ENCODE results near the gene MGAT4A. TPM values are rescaled to one million over a fixed set of nuclear protein-coding genes. Genes with fewer than 3 reads are reported as not detected.
"Not testable (repeated sequence)": the region's sequence is repeated elsewhere in the genome, so short reads cannot be mapped to it uniquely, and the experiment has no call there.

Gene MGAT4A
- polyA plus RNA-seq, 4 donors = 28.9 to 50.4 (median 37.1) TPM

GRCh38 chr2:98752711-98753110 is 21.8 kb upstream of the MGAT4A start:
- H3K36me3 ChIP-seq (ENCODE audit: control insufficient read depth in 3 of 3, insufficient read depth in 2 of 3, low read depth in 1 of 3, low read length in 3 of 3); H3K27me3 ChIP-seq (ENCODE audit: control insufficient read depth in 3 of 3, insufficient read depth in 3 of 3, low read length in 3 of 3); H3K4me3 ChIP-seq (ENCODE audit: low read depth in 1 of 3, low read length in 3 of 3); H3K27ac ChIP-seq (ENCODE audit: low read depth in 1 of 3, low read length in 2 of 3); H3K9me3 ChIP-seq (ENCODE audit: control insufficient read depth in 2 of 2, insufficient read depth in 1 of 2, low read depth in 1 of 2, low read length in 1 of 2); H3K4me1 ChIP-seq (ENCODE audit: control insufficient read depth in 3 of 3, insufficient read depth in 2 of 3, low read depth in 1 of 3, low read length in 2 of 3); FAIRE-seq; DNase-seq: not testable (repeated sequence)
- 93% methylated on average over 4 of the region's 4 CpGs for WGBS, 3 donors

- H3K36me3 ChIP-seq (ENCODE audit: control insufficient read depth in 3 of 3, insufficient read depth in 2 of 3, low read depth in 1 of 3, low read length in 3 of 3) = no peaks in the 10 kb centered on the region
- no peak overlapping the region for H3K27ac ChIP-seq (ENCODE audit: low read depth in 1 of 3, low read length in 2 of 3)
- H3K4me1 ChIP-seq (ENCODE audit: control insufficient read depth in 3 of 3, insufficient read depth in 2 of 3, low read depth in 1 of 3, low read length in 2 of 3) = no peaks in the 10 kb centered on the region
- H3K9me3 ChIP-seq (ENCODE audit: control insufficient read depth in 2 of 2, insufficient read depth in 1 of 2, low read depth in 1 of 2, low read length in 1 of 2) = peaks cover 0 to 9% of the 10 kb centered on the region in 2 donors
- DNase-seq (peak in 1 of 2 donors; percentile 75), FAIRE-seq (no peak)
- WGBS, 3 donors = 50 to 80% (median 58%) methylated on average over 1 of the region's 1 CpG
- H3K4me3 ChIP-seq (ENCODE audit: low read depth in 1 of 3, low read length in 3 of 3) = no peak overlapping the region
- no peaks in the 10 kb centered on the region for H3K27me3 ChIP-seq (ENCODE audit: control insufficient read depth in 3 of 3, insufficient read depth in 3 of 3, low read length in 3 of 3)
Observed at GRCh38 chr2:98751748-98752147, 20.8 kb upstream of the MGAT4A start.

GRCh38 chr2:98750593-98751282 is 19.8 kb upstream of the MGAT4A start:
- Histone ChIP-seq H3K27ac (ENCODE audit: low read depth in 1 of 3, low read length in 2 of 3) (no peak overlapping the region), H3K27me3 (ENCODE audit: control insufficient read depth in 3 of 3, insufficient read depth in 3 of 3, low read length in 3 of 3) (no peaks in the 10 kb centered on the region), H3K9me3 (ENCODE audit: control insufficient read depth in 2 of 2, insufficient read depth in 1 of 2, low read depth in 1 of 2, low read length in 1 of 2) (peaks cover 0 to 9% of the 10 kb centered on the region in 2 donors), H3K36me3 (ENCODE audit: control insufficient read depth in 3 of 3, insufficient read depth in 2 of 3, low read depth in 1 of 3, low read length in 3 of 3) (no peaks in the 10 kb centered on the region), H3K4me1 (ENCODE audit: control insufficient read depth in 3 of 3, insufficient read depth in 2 of 3, low read depth in 1 of 3, low read length in 2 of 3) (no peaks in the 10 kb centered on the region), H3K4me3 (ENCODE audit: low read depth in 1 of 3, low read length in 3 of 3) (no peak overlapping the region)
- DNase-seq (no peak), FAIRE-seq (no peak)
- 90 to 94% (median 94%) methylated on average over 9 of the region's 9 CpGs for WGBS, 3 donors

GRCh38 chr2:98749066-98749450 is 18.1 kb upstream of the MGAT4A start:
- H3K4me3 ChIP-seq (ENCODE audit: low read depth in 1 of 3, low read length in 3 of 3) = no peak overlapping the region
- H3K4me1 ChIP-seq (ENCODE audit: control insufficient read depth in 3 of 3, insufficient read depth in 2 of 3, low read depth in 1 of 3, low read length in 2 of 3) = peaks cover 0 to 3% (median 0%) of the 10 kb centered on the region in 3 donors
- DNase-seq = no peak
- peaks cover 0 to 9% of the 10 kb centered on the region in 2 donors for H3K9me3 ChIP-seq (ENCODE audit: control insufficient read depth in 2 of 2, insufficient read depth in 1 of 2, low read depth in 1 of 2, low read length in 1 of 2)
- H3K27me3 ChIP-seq (ENCODE audit: control insufficient read depth in 3 of 3, insufficient read depth in 3 of 3, low read length in 3 of 3) = no peaks in the 10 kb centered on the region
- no peaks in the 10 kb centered on the region for H3K36me3 ChIP-seq (ENCODE audit: control insufficient read depth in 3 of 3, insufficient read depth in 2 of 3, low read depth in 1 of 3, low read length in 3 of 3)
- FAIRE-seq = no peak
- H3K27ac ChIP-seq (ENCODE audit: low read depth in 1 of 3, low read length in 2 of 3) = peak overlapping the region in 1 of 3 donors; percentile 27

- DNase-seq (no peak), FAIRE-seq (no peak)
- peak overlapping the region in 1 of 3 donors; percentile 27 for H3K27ac ChIP-seq (ENCODE audit: low read depth in 1 of 3, low read length in 2 of 3)
- H3K9me3 ChIP-seq (ENCODE audit: control insufficient read depth in 2 of 2, insufficient read depth in 1 of 2, low read depth in 1 of 2, low read length in 1 of 2) = peaks cover 0 to 9% of the 10 kb centered on the region in 2 donors
- H3K4me3 ChIP-seq (ENCODE audit: low read depth in 1 of 3, low read length in 3 of 3) = no peak overlapping the region
- peaks cover 0 to 3% (median 0%) of the 10 kb centered on the region in 3 donors for H3K4me1 ChIP-seq (ENCODE audit: control insufficient read depth in 3 of 3, insufficient read depth in 2 of 3, low read depth in 1 of 3, low read length in 2 of 3)
- WGBS, 3 donors = 76 to 83% (median 76%) methylated on average over 13 of the region's 13 CpGs
- H3K36me3 ChIP-seq (ENCODE audit: control insufficient read depth in 3 of 3, insufficient read depth in 2 of 3, low read depth in 1 of 3, low read length in 3 of 3) = no peaks in the 10 kb centered on the region
- H3K27me3 ChIP-seq (ENCODE audit: control insufficient read depth in 3 of 3, insufficient read depth in 3 of 3, low read length in 3 of 3) = no peaks in the 10 kb centered on the region
Observed at GRCh38 chr2:98748292-98749065, 17.5 kb upstream of the MGAT4A start.

- no peaks in the 10 kb centered on the region for H3K36me3 ChIP-seq (ENCODE audit: control insufficient read depth in 3 of 3, insufficient read depth in 2 of 3, low read depth in 1 of 3, low read length in 3 of 3)
- 62 to 74% (median 71%) methylated on average over 8 of the region's 8 CpGs for WGBS, 3 donors
- peaks cover 0 to 3% (median 0%) of the 10 kb centered on the region in 3 donors for H3K4me1 ChIP-seq (ENCODE audit: control insufficient read depth in 3 of 3, insufficient read depth in 2 of 3, low read depth in 1 of 3, low read length in 2 of 3)
- no peaks in the 10 kb centered on the region for H3K27me3 ChIP-seq (ENCODE audit: control insufficient read depth in 3 of 3, insufficient read depth in 3 of 3, low read length in 3 of 3)
- FAIRE-seq (no peak), DNase-seq (no peak)
- H3K27ac ChIP-seq (ENCODE audit: low read depth in 1 of 3, low read length in 2 of 3) = no peak overlapping the region
- peaks cover 0 to 9% of the 10 kb centered on the region in 2 donors for H3K9me3 ChIP-seq (ENCODE audit: control insufficient read depth in 2 of 2, insufficient read depth in 1 of 2, low read depth in 1 of 2, low read length in 1 of 2)
- H3K4me3 ChIP-seq (ENCODE audit: low read depth in 1 of 3, low read length in 3 of 3) = no peak overlapping the region
Observed at GRCh38 chr2:98747888-98748287, 17.0 kb upstream of the MGAT4A start.

GRCh38 chr2:98746426-98746825 is 15.5 kb upstream of the MGAT4A start:
- Histone ChIP-seq H3K4me3 (ENCODE audit: low read depth in 1 of 3, low read length in 3 of 3) (no peak overlapping the region), H3K27ac (ENCODE audit: low read depth in 1 of 3, low read length in 2 of 3) (no peak overlapping the region)
- no peak for FAIRE-seq

GRCh38 chr2:98744595-98744994 is 13.7 kb upstream of the MGAT4A start:
- 80 to 90% (median 80%) methylated on average over 5 of the region's 5 CpGs for WGBS, 3 donors
- no peaks in the 10 kb centered on the region for H3K27me3 ChIP-seq (ENCODE audit: control insufficient read depth in 3 of 3, insufficient read depth in 3 of 3, low read length in 3 of 3)

More at GRCh38 chr2:98746426-98746825, 15.5 kb upstream of the MGAT4A start:
- Histone ChIP-seq H3K36me3 (ENCODE audit: control insufficient read depth in 3 of 3, insufficient read depth in 2 of 3, low read depth in 1 of 3, low read length in 3 of 3) (no peaks in the 10 kb centered on the region), H3K4me1 (ENCODE audit: control insufficient read depth in 3 of 3, insufficient read depth in 2 of 3, low read depth in 1 of 3, low read length in 2 of 3) (peaks cover 0 to 3% (median 0%) of the 10 kb centered on the region in 3 donors), H3K9me3 (ENCODE audit: control insufficient read depth in 2 of 2, insufficient read depth in 1 of 2, low read depth in 1 of 2, low read length in 1 of 2) (peaks cover 0 to 6% of the 10 kb centered on the region in 2 donors), H3K27me3 (ENCODE audit: control insufficient read depth in 3 of 3, insufficient read depth in 3 of 3, low read length in 3 of 3) (no peaks in the 10 kb centered on the region)
- DNase-seq = no peak

More at GRCh38 chr2:98744595-98744994, 13.7 kb upstream of the MGAT4A start:
- FAIRE-seq = no peak
- H3K36me3 ChIP-seq (ENCODE audit: control insufficient read depth in 3 of 3, insufficient read depth in 2 of 3, low read depth in 1 of 3, low read length in 3 of 3) = no peaks in the 10 kb centered on the region
- H3K9me3 ChIP-seq (ENCODE audit: control insufficient read depth in 2 of 2, insufficient read depth in 1 of 2, low read depth in 1 of 2, low read length in 1 of 2) = no peaks in the 10 kb centered on the region
- H3K4me1 ChIP-seq (ENCODE audit: control insufficient read depth in 3 of 3, insufficient read depth in 2 of 3, low read depth in 1 of 3, low read length in 2 of 3) = peaks cover 0 to 3% (median 0%) of the 10 kb centered on the region in 3 donors
- peak in 1 of 2 donors; percentile 47 for DNase-seq
- no peak overlapping the region for H3K4me3 ChIP-seq (ENCODE audit: low read depth in 1 of 3, low read length in 3 of 3)
- peak overlapping the region in 2 of 3 donors; percentile 0 to 41 for H3K27ac ChIP-seq (ENCODE audit: low read depth in 1 of 3, low read length in 2 of 3)
